ENCODE data around the gene LPIN1. TPM values are rescaled to one million over a fixed set of nuclear protein-coding genes. Genes with fewer than 3 reads are reported as not detected.
"Not testable (repeated sequence)": the region's sequence is repeated elsewhere in the genome, so short reads cannot be mapped to it uniquely, and the experiment has no call there.

Gene LPIN1
- total RNA-seq, 4 donors from 2014 or later, result 19.0 to 52.3 (median 30.5) TPM

DNA sequence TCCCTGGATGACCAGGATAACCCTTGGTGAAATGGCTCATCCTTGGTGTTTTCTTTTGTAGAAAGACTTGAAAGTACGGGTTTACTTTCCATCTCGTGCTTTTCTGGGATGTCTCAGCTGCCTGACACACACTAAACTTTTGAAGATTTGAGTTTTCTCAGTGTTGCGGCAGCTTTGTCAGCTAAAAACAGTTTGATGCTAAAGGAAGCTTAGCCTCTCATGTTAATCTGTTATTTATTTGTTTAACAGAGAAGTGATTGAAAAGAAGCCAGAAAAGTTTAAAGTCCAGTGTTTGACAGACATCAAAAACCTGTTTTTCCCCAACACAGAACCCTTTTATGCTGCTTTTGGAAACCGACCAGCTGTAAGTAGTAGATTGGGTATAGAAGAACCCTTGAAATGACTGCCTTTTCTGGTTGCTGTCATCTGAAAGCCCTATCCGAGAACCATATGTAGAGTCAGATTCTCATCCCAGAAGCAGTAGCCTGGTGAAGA is 72.8 kb downstream of the LPIN1 start:
- DNase-seq, result no peak
- intact Hi-C loops (cut with DNase I; ENCODE audit: low total_unique reads), result no loop called here
- TF ChIP-seq, protein P1, sequence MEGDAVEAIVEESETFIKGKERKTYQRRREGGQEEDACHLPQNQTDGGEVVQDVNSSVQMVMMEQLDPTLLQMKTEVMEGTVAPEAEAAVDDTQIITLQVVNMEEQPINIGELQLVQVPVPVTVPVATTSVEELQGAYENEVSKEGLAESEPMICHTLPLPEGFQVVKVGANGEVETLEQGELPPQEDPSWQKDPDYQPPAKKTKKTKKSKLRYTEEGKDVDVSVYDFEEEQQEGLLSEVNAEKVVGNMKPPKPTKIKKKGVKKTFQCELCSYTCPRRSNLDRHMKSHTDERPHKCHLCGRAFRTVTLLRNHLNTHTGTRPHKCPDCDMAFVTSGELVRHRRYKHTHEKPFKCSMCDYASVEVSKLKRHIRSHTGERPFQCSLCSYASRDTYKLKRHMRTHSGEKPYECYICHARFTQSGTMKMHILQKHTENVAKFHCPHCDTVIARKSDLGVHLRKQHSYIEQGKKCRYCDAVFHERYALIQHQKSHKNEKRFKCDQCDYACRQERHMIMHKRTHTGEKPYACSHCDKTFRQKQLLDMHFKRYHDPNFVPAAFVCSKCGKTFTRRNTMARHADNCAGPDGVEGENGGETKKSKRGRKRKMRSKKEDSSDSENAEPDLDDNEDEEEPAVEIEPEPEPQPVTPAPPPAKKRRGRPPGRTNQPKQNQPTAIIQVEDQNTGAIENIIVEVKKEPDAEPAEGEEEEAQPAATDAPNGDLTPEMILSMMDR (IDR thresholded peaks at IDR 0.05), result no peak
- TF ChIP-seq POLR2A (IDR thresholded peaks at IDR 0.05), result no peak
- Histone ChIP-seq H3K9me3 (no peaks in the 10 kb centered on the region), H3K4me3 (no peak overlapping the region), H3K36me3 (no peaks in the 10 kb centered on the region), H3K27me3 (no peaks in the 10 kb centered on the region), H3K4me1 (no peaks in the 10 kb centered on the region), H3K27ac (no peak overlapping the region)

DNA sequence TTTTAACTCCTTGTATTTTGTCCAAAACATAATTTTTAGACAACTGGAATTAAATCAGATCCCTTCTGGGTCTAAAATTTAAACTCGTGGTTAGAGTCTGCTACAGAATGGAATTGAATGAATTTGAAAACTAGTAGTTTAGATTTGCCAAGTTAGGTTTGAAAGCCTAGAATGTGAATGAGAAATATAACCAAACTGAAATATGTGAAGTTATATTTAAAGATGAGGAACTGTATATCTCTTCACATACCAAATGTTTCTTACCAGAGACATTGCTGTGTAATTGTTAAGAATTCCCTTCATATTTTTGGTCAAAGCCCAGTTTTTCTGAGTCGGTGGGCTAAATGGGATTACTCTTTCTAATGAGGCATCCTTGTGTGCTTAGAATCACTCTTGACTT is 74.2 kb downstream of the LPIN1 start:
- no peaks in the 10 kb centered on the region for H3K27me3 ChIP-seq

DNA sequence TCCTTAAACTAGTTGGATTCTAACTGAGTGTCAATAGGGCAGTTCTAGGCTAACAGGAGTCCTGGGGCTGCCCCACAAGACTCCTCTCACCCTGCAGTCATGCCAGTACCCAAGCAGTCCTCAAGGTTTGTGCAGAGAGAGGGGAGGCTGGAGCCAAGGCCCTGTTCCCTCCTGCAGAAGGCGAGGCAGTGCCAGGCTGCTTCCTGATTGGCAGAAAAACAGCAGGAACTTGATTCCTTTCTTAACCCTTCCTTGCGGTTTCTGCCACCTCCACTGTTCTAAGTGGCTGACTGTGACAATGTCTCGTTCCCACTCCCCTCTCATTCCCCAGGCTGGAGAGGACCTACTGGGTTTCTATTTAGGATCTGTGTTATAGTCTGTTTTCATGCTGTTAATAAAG is 75.3 kb downstream of the LPIN1 start:
- no peak overlapping the region for H3K4me3 ChIP-seq
- TF ChIP-seq, protein P1 (IDR thresholded peaks at IDR 0.05), result no peak
- no peak for TF ChIP-seq POLR2A (IDR thresholded peaks at IDR 0.05)
- H3K27ac ChIP-seq, result no peak overlapping the region
- H3K4me1 ChIP-seq, result no peaks in the 10 kb centered on the region
- no peaks in the 10 kb centered on the region for H3K36me3 ChIP-seq
- intact Hi-C loops (cut with DNase I; ENCODE audit: low total_unique reads), result no loop called here
- H3K9me3 ChIP-seq, result no peaks in the 10 kb centered on the region
- H3K27me3 ChIP-seq, result no peaks in the 10 kb centered on the region
- no peak for DNase-seq

More for the DNA sequence above, 74.2 kb downstream of the LPIN1 start:
- Histone ChIP-seq H3K36me3 (no peaks in the 10 kb centered on the region), H3K4me3 (no peak overlapping the region), H3K9me3 (no peaks in the 10 kb centered on the region), H3K4me1 (no peaks in the 10 kb centered on the region), H3K27ac (no peak overlapping the region)
- no peak for DNase-seq
- TF ChIP-seq POLR2A (IDR thresholded peaks at IDR 0.05), result no peak
- TF ChIP-seq, protein P1 (IDR thresholded peaks at IDR 0.05), result no peak
- intact Hi-C loops (cut with DNase I; ENCODE audit: low total_unique reads), result no loop called here

DNA sequence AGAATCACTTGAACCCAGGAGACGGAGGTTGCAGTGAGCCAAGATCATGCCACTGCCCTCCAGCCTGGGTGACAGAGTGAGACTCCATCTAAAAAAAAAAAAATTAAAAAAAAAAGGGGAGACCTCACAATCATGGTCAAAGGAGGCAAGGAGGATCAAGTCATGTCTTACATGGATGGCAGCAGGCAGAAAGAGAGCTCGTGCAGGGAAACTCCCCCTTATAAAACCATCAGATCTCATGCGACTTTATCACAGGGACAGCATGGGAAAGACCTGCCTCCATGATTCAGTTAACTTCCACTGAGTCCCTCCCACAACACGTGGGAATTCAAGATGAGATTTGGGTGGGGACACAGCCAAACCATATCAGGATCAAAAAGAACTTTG is 75.9 kb downstream of the LPIN1 start:
- H3K36me3 ChIP-seq; intact Hi-C loops (cut with DNase I; ENCODE audit: low total_unique reads); H3K9me3 ChIP-seq; H3K4me1 ChIP-seq; H3K27ac ChIP-seq; DNase-seq; H3K27me3 ChIP-seq; H3K4me3 ChIP-seq: not testable (repeated sequence)

DNA sequence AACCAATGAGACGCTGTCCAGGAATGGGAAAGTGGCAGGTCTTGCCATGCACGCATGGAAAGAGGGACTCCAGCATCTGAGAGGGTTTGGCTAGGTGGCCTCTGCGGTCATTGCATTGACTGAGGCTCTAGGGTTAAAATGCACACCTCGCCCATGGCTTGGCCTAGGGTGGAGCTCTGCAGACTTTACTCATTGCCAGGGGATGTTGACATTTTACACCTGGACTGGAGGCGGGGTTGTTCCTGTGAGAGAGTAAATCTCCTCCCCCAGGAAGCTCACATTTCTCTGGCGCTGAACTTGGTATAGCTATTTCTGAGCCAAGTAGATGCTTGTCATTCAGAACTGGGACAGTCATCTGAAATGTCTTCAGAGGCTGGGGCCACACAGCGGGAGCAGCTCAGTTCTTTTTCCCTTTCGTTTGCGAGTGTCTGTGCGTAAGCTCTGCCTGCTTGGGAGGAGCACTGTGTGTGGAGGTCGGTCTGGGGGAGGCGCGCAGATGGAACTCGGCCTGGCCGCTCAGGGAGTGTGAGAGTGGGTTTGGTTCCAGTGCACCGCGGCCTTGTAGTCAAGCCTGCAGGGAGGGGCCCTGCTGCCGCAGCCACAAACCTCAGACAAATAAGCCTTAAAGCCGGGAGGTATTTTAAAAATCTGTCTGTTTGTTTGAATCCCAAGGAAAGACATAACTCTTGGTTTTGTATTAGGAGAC is 76.5 kb downstream of the LPIN1 start:
- DNase-seq, result peak in 1 of 2 donors; percentile 47
- Histone ChIP-seq H3K27me3 (no peaks in the 10 kb centered on the region), H3K36me3 (no peaks in the 10 kb centered on the region), H3K9me3 (no peaks in the 10 kb centered on the region), H3K4me1 (no peaks in the 10 kb centered on the region), H3K27ac (peak overlapping the region; percentile 40), H3K4me3 (no peak overlapping the region)
- TF ChIP-seq, protein P1 (IDR thresholded peaks at IDR 0.05), result no peak
- TF ChIP-seq POLR2A (IDR thresholded peaks at IDR 0.05), result no peak
- intact Hi-C loops (cut with DNase I; ENCODE audit: low total_unique reads), result no loop called here
